ENCODE measurements around the gene FAM200A.

GRCh38 chr7:99539213-99539811 is 12.6 kb downstream of the FAM200A start:
- TF ChIP-seq TP53 (CRISPR knock-in tag; IDR thresholded peaks at IDR 0.05), result no peak
- TF ChIP-seq CTCF (IDR thresholded peaks at IDR 0.05), result no peak
- TF ChIP-seq RAD21 (conservative IDR thresholded peaks at IDR 0.05 in 1 of 2, IDR thresholded peaks at IDR 0.05 in 1 of 2), result no peak
- no peak for TF ChIP-seq KDM1A (IDR thresholded peaks at IDR 0.05; ENCODE audit: low read depth)
- TF ChIP-seq KDM5A (IDR thresholded peaks at IDR 0.05), result no peak
- no peak for TF ChIP-seq JUN (IDR thresholded peaks at IDR 0.05)
- no peak for TF ChIP-seq CHD2 (IDR thresholded peaks at IDR 0.05; ENCODE audit: low read length, partially characterized antibody)

Data from A549 (cell line).